Hematopoietic multipotent progenitor cell treated with erythropoietin and hydrocortisone succinate and interleukin-3 and kit ligand, for 8 days (in vitro differentiated cells): Measurements from ENCODE around the gene MASP2.
A peak's percentile ranks its signal among the peaks of the same experiment; 100 is the strongest.
"Not testable (repeated sequence)": the region's sequence is repeated elsewhere in the genome, so short reads cannot be mapped to it uniquely, and the experiment has no call there.

Experiments
- DNase-seq: peaks from one replicate; pipeline ENCODE4 v3.0.0-alpha.2; 2015

MASP2 gene

DNA sequence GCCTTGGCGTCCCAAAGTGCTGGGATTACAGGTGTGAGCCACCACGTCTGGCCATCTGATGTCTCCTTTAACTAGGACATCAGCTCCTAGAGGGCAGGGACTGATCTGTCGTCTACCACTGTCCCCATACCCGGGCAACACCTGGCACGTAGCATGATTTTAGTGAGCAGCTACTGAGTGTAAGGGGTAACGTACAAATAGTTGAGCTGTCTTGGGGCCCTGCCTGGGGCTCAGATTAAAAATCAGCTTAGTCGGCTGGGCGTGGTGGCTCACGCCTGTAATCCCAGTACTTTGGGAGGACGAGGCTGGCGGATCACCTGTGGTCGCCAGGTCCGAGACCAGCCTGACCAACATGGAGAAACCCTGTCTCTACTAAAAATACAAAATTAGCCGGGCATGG lies 11.0 kb upstream of the MASP2 start:
- DNase-seq: no peak

DNA sequence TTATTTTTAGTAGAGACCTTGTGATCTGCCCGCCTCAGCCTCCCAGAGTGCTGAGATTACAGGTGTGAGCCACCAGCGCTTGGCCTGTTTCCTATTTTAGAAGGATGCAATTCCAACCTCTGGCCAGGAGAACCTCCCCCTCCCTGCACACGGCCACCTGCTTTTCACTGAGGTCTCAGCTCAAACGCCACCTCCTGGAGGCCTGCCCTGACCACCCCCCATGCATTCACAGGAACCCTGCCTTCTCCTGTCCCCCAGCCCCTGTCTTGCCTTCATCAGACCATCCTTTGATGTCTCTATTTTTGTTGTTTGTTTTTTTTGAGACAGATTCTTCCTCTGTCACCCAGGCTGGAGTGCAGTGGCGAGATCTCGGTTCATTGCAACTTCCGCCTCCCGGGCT lies 10.4 kb upstream of the MASP2 start:
- DNase-seq: no peak

- no peak for DNase-seq
Observed at GRCh38 chr1:11056504-11056903, 9.5 kb upstream of the MASP2 start.

DNA sequence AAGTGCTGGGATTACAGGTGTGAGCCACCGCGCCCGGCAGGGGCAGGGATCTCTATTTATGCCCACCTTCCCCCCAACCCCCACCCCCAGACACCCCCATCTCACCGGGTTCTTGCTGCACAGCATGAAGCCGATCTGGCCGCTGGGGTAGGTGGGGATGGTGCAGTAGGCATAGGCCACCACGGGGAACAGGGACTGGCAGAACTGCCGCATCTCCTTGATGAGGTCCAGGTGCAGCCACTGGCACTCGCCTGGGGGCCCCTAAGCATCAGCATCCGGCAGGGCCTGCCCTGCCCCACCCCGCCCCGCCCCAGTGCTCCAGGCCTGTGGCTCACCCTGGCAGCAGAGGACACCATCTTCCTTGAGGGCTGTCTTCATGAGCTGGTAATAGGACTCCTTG lies 8.6 kb upstream of the MASP2 start:
- DNase-seq: no peak

- no peak for DNase-seq
Observed at GRCh38 chr1:11054666-11055065, 7.6 kb upstream of the MASP2 start.

- no peak for DNase-seq
Observed at GRCh38 chr1:11054181-11054580, 7.1 kb upstream of the MASP2 start.

GRCh38 chr1:11053758-11054137 lies 6.7 kb upstream of the MASP2 start:
- DNase-seq: peak; percentile 33

- peak; percentile 54 for DNase-seq
Observed at GRCh38 chr1:11052839-11053757, 6.1 kb upstream of the MASP2 start.

DNA sequence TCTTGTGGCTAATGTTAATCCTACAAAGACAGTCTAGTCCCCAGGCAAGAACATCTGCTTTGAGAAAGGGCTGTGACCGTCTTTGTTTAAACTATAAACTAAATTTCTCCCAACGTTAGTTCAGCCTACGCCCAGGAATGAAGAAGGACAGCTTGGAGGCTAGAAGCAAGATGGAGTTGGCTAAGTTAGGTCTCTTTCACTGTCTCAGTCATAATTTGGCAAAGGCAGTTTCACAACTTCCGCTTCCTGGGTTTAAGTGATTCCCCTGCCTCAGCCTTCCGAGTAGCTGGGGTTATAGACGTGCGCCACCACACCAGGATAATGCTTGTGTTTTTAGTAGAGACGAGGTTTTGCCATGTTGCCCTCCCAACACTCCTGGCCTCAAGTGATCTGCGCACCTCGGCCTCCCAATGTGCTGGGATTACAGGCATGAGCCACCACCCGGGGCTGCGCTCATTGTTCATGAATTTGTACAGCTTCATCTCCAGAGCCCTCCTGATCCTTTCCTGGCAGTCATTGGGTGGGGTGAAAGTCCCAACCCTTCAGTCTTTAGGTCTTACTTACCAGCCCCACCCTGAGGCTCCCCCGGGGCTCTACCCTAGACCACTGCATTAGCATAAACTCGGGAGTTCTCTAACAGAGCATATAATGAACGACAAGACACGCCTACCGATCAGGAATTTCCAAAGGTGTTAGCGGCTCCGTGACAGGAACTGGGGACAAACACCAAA lies 4.9 kb upstream of the MASP2 start:
- DNase-seq: no peak

- not testable (repeated sequence) for DNase-seq
Observed at GRCh38 chr1:11051121-11051520, 4.1 kb upstream of the MASP2 start.

DNA sequence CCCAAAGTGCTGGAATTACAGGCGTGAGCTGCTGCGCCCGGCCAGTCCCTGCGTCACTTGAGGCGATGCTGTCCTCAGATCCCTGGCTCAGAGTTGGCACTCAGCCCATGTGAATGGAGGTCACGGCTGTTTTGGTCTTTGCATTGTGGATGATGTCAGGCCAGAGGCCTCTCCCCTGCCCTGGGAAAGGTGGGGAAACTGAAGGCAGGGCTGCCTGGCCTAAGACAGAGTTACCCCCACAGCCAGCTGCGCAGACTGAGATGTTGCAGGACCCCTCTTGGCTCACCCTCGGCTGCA lies 821 bp downstream of the MASP2 start:
- DNase-seq: no peak

GRCh38 chr1:11045428-11046269 lies 1.4 kb downstream of the MASP2 start:
- no peak for DNase-seq

DNA sequence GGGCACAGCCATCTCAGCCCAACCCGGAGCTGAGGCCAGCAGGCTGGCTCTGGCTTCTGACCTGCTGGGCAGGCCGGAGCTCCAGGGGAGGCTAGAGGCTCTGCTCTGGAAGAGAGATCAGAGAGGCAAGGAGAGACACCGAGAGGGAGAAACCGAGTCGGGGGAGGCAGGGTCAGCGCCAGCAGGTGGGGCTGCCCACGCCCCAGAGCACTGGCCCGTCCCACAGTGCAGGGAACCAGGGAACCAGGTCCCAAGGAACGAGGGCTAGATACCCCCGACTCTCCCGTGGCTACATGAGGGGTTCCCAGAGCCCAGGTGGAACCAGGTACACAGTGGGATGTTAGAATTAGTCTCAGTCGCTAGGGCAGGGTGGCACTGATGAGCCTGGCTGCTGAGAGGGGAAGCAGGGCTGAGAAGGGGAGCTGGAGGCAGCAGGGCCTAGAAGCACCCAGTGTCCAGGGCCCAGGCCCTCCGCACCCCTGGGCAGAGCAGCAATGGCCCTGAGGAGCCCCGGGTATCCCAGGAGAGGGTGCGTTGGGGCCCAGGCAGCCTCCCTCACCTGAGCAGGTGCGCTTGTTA lies 2.1 kb downstream of the MASP2 start:
- no peak for DNase-seq

- no peak for DNase-seq
Observed at GRCh38 chr1:11044086-11044848, 2.8 kb downstream of the MASP2 start.

GRCh38 chr1:11042995-11043874 lies 3.8 kb downstream of the MASP2 start:
- no peak for DNase-seq

GRCh38 chr1:11042065-11042464 lies 5.0 kb downstream of the MASP2 start:
- no peak for DNase-seq

DNA sequence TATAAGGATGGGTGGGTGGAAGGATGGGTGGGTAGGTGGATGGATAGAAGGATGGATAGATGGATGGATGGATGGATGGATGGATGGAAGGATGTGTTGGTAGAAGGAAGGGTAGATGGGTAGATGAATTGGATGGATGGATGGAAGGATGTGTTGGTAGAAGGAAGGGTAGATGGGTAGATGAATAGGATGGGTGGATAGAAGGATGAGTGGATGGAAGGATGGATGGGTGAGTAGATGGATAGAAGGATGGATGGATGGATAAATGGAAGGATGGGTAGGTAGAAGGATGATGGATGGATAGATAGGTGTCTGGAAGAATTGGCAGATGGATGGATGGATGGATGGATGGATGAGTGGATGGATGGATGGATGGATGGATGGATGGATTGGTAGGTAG lies 6.0 kb downstream of the MASP2 start:
- no peak for DNase-seq

- not testable (repeated sequence) for DNase-seq
Observed at GRCh38 chr1:11040105-11040429, 7.0 kb downstream of the MASP2 start.

GRCh38 chr1:11039351-11040104 lies 7.5 kb downstream of the MASP2 start:
- DNase-seq: no peak

GRCh38 chr1:11037740-11038182 lies 9.3 kb downstream of the MASP2 start:
- peak; percentile 81 for DNase-seq
